MM.1S (cell line): Measurements from ENCODE around the gene CXXC5.

Source experiments
- DNase-seq: peaks from one replicate; pipeline ENCODE4 v3.0.0-alpha.2; 2015
- H2AFZ ChIP-seq: fragments of 300-600 bp; sonication (generic); 2 replicates; pipeline ENCODE4 v1.6.0; 2016; ENCODE audit warnings: antibody characterized with exemption, low read length
- H3F3A ChIP-seq: fragments of 300-600 bp; sonication (generic); 2 replicates; pipeline ENCODE4 v1.6.1; 2016; ENCODE audit warnings: mild to moderate bottlenecking, antibody characterized with exemption, low read length, moderate library complexity, mixed read lengths; ENCODE audit not compliant: insufficient read depth
- H3K27ac ChIP-seq: fragments of 300-600 bp; sonication (generic); 2 replicates; pipeline ENCODE4 v1.5.1; 2016; ENCODE audit warnings: mild to moderate bottlenecking, low read length
- H3K27me3 ChIP-seq: fragments of 300-600 bp; sonication (generic); replicated peaks from 2 replicates; pipeline ENCODE4 v1.6.0; 2016; ENCODE audit warnings: low read length; ENCODE audit not compliant: insufficient read depth
- H3K36me3 ChIP-seq: fragments of 300-600 bp; sonication (generic); replicated peaks from 2 replicates; pipeline ENCODE4 v1.6.1; 2016; ENCODE audit warnings: mild to moderate bottlenecking, low read length, mixed read lengths; ENCODE audit not compliant: insufficient read depth
- H3K4me1 ChIP-seq: fragments of 300-600 bp; sonication (generic); 2 replicates; pipeline ENCODE4 v1.6.1; 2016; ENCODE audit warnings: low read length, mixed read lengths
- H3K4me2 ChIP-seq: fragments of 300-600 bp; sonication (generic); 2 replicates; pipeline ENCODE4 v1.6.0; 2016; ENCODE audit warnings: low read depth, low read length
- H3K4me3 ChIP-seq: fragments of 300-600 bp; sonication (generic); 2 replicates; pipeline ENCODE4 v1.5.1; 2016; ENCODE audit warnings: low read length, mixed read lengths
- H3K79me2 ChIP-seq: fragments of 300-600 bp; sonication (generic); 2 replicates; pipeline ENCODE4 v1.6.1; 2016; ENCODE audit warnings: mixed run types, low read length, mixed read lengths
- H3K9ac ChIP-seq: fragments of 300-600 bp; sonication (generic); 2 replicates; pipeline ENCODE4 v1.6.1; 2016; ENCODE audit warnings: low read length, mixed read lengths
- H3K9me2 ChIP-seq: fragments of 300-600 bp; sonication (generic); replicated peaks from 2 replicates; pipeline ENCODE4 v1.6.1; 2016; ENCODE audit warnings: mild to moderate bottlenecking, low read length, mixed read lengths; ENCODE audit not compliant: insufficient read depth
- H3K9me3 ChIP-seq: fragments of 300-600 bp; sonication (generic); replicated peaks from 2 replicates; pipeline ENCODE4 v1.6.1; 2016; ENCODE audit warnings: mild to moderate bottlenecking, low read length, mixed read lengths; ENCODE audit not compliant: insufficient read depth
- H4K20me1 ChIP-seq: fragments of 300-600 bp; sonication (generic); 2 replicates; pipeline ENCODE4 v1.6.1; 2016; ENCODE audit warnings: mild to moderate bottlenecking, low read length, moderate library complexity, mixed read lengths; ENCODE audit not compliant: insufficient read depth
- CTCF ChIP-seq: fragments of 300-600 bp; sonication (generic); IDR thresholded peaks from 2 replicates; pipeline ENCODE4 v1.5.1; 2016; ENCODE audit warnings: antibody characterized with exemption, low read length, mixed read lengths
- EZH2 ChIP-seq: fragments of 300-600 bp; sonication (generic); optimal IDR thresholded peaks from 2 replicates; pipeline ENCODE3; 2017; ENCODE audit warnings: low read depth, mild to moderate bottlenecking, antibody characterized with exemption, low read length, mixed read lengths
- EZH2phosphoT487 ChIP-seq: fragments of 300-600 bp; sonication (generic); IDR thresholded peaks from 2 replicates; pipeline ENCODE4 v1.6.1; 2018; ENCODE audit warnings: antibody characterized with exemption, low read length

CXXC5 gene

GRCh38 chr5:139653616-139654015 lies 5.5 kb downstream of the CXXC5 start:
- no peaks in the 10 kb centered on the region for H3K9me3 ChIP-seq
- no peaks in the 10 kb centered on the region for H3K36me3 ChIP-seq
- no peak overlapping the region for H2AFZ ChIP-seq
- H4K20me1 ChIP-seq, result peaks cover 33% of the 10 kb centered on the region; the same call in 1 of the 2 replicates
- no peaks in the 10 kb centered on the region for H3K9me2 ChIP-seq
- no peaks in the 10 kb centered on the region for H3K27me3 ChIP-seq
- H3K27ac ChIP-seq, result no peak overlapping the region
- H3F3A ChIP-seq, result peaks cover 9% of the 10 kb centered on the region; the same call in 1 of the 2 replicates
- peaks cover 100% of the 10 kb centered on the region for H3K79me2 ChIP-seq
- TF ChIP-seq EZH2phosphoT487 (no peak), EZH2 (no peak), CTCF (no peak)
- DNase-seq, result no peak
- no peak overlapping the region for H3K4me2 ChIP-seq
- no peak overlapping the region for H3K4me3 ChIP-seq
- H3K4me1 ChIP-seq, result peaks cover 36% of the 10 kb centered on the region
- no peak overlapping the region for H3K9ac ChIP-seq

- no peak overlapping the region for H3K27ac ChIP-seq
- H3K4me3 ChIP-seq, result no peak overlapping the region
- H2AFZ ChIP-seq, result no peak overlapping the region
- H4K20me1 ChIP-seq, result peaks cover 38% of the 10 kb centered on the region; the same call in 1 of the 2 replicates
- H3K4me1 ChIP-seq, result peaks cover 36% of the 10 kb centered on the region
- no peaks in the 10 kb centered on the region for H3K36me3 ChIP-seq
- H3K4me2 ChIP-seq, result no peak overlapping the region
- no peak overlapping the region for H3K9ac ChIP-seq
- no peak for DNase-seq
- no peaks in the 10 kb centered on the region for H3K9me3 ChIP-seq
- H3K27me3 ChIP-seq, result no peaks in the 10 kb centered on the region
- H3K79me2 ChIP-seq, result peaks cover 100% of the 10 kb centered on the region
- no peaks in the 10 kb centered on the region for H3K9me2 ChIP-seq
- H3F3A ChIP-seq, result peaks cover 9% of the 10 kb centered on the region; the same call in 1 of the 2 replicates
- TF ChIP-seq EZH2phosphoT487, result no peak
- no peak for TF ChIP-seq EZH2
- TF ChIP-seq CTCF, result no peak
Observed at GRCh38 chr5:139654464-139654863, 6.3 kb downstream of the CXXC5 start.

GRCh38 chr5:139654871-139655491 lies 6.8 kb downstream of the CXXC5 start:
- TF ChIP-seq EZH2phosphoT487 (no peak), CTCF (no peak), EZH2 (no peak)
- H3K36me3 ChIP-seq, result no peaks in the 10 kb centered on the region
- no peak overlapping the region for H3K4me3 ChIP-seq
- peaks cover 100% of the 10 kb centered on the region for H3K79me2 ChIP-seq
- no peak overlapping the region for H3K9ac ChIP-seq
- H3K4me1 ChIP-seq, result peaks cover 36% of the 10 kb centered on the region
- H2AFZ ChIP-seq, result no peak overlapping the region
- H3K9me2 ChIP-seq, result no peaks in the 10 kb centered on the region
- H3F3A ChIP-seq, result peaks cover 9% of the 10 kb centered on the region; the same call in 1 of the 2 replicates
- H4K20me1 ChIP-seq, result peaks cover 39% of the 10 kb centered on the region; the same call in 1 of the 2 replicates
- no peak overlapping the region for H3K4me2 ChIP-seq
- H3K27me3 ChIP-seq, result no peaks in the 10 kb centered on the region
- no peak overlapping the region for H3K27ac ChIP-seq
- no peak for DNase-seq
- no peaks in the 10 kb centered on the region for H3K9me3 ChIP-seq
